Epithelial cell of proximal tubule (primary cell): ENCODE measurements around the gene GCSH. TPM values are rescaled to one million over a fixed set of nuclear protein-coding genes. Genes with fewer than 3 reads are reported as not detected.

Experiments
- DNase-seq: peaks from one replicate; pipeline ENCODE4 v3.0.0-alpha.2; 2011; ENCODE audit warnings: low read depth
- H3K4me3 ChIP-seq: 2 replicates; pipeline ENCODE4 v1.5.1; 2011; ENCODE audit warnings: low read depth, mild to moderate bottlenecking, low read length
- total RNA-seq: library from RNA; depleted of rRNA; stranded (reverse); fragments of >200 nt; gene quantifications from 2 replicates; pipeline ENCODE4 v1.2.3, GENCODE V29; 2015
- TF ChIP-seq, protein P1 (sequence below): conservative IDR thresholded peaks from 2 replicates; pipeline ENCODE4 v1.5.1; 2012; ENCODE audit warnings: low read depth, mild to moderate bottlenecking, low read length

Gene GCSH
- 38.7 and 49.1 TPM in 2 replicates for total RNA-seq

DNA sequence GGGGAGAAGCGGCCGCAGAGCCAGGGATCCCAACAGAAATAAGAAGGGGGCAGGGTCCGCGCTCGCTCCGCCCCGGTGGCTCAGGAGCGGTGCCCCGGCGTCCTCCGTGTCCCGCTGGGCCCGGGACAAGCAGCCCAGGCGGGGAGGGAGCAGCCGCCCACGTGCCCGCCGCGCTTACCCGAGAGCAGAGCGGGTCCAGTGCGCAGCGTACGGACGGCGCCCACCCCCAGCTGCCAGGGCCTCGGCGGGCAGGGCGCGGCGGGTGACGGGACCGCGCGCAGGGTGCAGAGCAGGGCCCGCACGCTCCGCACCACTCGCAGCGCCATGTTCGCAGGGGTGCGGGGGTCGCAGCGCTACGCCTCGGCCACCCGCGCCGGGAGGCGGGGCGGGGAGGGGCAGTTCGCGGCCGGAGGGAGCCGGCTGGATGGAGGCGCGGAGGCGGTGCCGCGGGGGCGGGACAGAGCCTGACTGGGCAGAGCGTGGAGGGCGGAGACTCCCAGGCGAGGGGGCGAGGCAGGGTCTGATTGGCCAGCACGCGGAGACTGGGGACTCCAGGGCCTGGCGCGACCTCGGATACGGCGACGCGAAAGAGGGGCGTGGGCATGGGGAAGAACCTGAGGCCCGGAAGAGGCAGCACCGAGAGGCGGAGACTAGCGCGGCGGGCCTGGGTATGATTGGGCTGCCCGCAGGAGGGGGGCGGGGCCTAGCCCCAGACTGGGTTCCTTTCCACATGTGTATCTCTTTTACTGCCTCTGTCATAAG, at the start of gene GCSH:
TSS of gene GCSH (minus strand) at position 443 of the 762 bp plus-strand sequence. CDS start at position 326, 117 bp downstream.
- TF ChIP-seq, protein P1, sequence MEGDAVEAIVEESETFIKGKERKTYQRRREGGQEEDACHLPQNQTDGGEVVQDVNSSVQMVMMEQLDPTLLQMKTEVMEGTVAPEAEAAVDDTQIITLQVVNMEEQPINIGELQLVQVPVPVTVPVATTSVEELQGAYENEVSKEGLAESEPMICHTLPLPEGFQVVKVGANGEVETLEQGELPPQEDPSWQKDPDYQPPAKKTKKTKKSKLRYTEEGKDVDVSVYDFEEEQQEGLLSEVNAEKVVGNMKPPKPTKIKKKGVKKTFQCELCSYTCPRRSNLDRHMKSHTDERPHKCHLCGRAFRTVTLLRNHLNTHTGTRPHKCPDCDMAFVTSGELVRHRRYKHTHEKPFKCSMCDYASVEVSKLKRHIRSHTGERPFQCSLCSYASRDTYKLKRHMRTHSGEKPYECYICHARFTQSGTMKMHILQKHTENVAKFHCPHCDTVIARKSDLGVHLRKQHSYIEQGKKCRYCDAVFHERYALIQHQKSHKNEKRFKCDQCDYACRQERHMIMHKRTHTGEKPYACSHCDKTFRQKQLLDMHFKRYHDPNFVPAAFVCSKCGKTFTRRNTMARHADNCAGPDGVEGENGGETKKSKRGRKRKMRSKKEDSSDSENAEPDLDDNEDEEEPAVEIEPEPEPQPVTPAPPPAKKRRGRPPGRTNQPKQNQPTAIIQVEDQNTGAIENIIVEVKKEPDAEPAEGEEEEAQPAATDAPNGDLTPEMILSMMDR: no peak

DNA sequence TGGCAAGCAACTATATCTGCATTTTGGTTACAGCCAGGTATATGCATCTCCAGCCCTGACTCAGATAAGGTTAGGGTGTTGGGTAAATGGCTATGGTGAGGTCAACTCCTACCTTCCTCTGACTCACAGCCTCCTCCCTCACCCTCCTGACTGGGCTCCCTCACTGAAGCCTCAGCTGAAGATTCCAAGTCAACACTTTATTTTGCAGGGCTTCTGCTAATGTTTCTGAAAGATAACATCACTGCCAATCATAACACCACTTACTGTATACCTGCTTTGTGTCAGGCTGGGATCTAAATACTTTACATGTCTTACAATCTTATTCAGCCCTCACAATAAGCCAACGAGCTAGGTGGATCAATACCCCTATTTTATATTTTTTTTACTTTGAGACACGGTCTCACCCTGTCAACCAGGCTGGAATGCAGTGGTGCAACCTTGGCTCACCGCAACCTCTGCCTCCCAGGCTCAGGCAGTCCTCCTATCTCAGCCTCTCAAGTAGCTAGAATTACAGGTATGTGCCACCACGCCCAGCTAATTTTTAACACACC, 47.8 kb upstream of the GCSH start:
- no peak for DNase-seq
- TF ChIP-seq, protein P1: no peak
- H3K4me3 ChIP-seq: no peak overlapping the region

More for the DNA sequence above, at the start of gene GCSH:
- peak; percentile 63 for DNase-seq
- peak within 1 kb of the TSS; percentile 84 for H3K4me3 ChIP-seq

DNA sequence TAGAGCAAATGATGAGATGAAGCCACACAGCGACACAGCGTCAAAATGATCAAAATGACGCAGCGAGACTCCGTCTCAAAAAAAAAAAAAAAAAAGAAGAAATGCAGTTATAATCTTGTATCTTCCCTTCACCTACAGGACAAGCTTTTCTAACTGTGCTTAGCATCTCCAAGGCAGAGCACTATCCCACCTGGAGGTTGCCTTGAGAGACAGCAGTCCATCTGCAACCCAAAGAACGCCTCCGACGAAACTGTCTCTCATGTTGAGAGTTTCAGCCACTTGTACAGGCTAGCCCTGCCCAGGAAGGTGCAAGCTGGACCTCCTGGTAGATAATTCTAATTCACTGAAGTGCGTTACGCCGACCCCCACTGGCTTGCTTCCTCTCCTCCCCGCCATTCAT, 46.7 kb upstream of the GCSH start:
- TF ChIP-seq, protein P1: no peak
- DNase-seq: no peak
- H3K4me3 ChIP-seq: no peak overlapping the region

DNA sequence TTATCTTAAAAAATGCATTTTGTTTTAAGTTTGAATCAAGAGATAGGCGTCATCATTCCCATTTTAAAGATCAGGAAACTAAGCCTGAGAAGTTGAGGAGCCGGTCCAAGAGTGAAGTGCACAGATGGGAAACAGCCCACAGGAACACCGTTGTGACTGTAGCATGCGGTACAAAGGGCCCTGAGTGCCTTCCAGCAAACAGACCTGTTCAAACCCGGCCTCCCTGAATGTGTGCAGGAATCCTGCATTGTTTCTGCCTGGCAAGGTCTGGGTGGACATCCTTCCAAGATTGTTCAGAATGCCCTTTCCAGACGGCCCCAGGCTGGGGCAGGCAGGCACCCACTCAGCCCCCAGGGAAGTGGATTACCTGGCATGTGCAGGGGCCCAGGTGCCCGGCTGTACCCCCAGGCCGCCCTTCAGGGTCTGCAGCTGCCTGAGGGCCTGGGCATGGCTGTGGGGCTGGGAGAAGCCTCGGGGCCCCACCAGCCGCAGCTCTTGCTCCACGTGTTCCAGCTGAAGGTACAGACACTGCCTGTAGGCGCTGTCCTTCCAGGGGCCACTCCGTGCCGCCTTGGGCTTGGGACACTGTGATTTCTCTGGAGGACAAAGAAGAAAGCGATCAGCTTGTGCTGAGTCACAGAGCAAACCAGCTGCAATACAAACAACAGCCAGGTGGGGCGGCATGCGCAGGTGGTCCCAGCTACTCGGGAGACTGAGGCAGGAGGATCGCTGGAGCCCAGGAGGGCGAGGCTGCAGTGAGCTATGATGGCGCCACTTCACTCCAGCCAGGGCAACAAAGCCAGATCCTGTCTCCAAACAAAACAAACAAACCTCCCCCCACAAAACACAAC, 45.0 kb upstream of the GCSH start:
- TF ChIP-seq, protein P1: peak; percentile 37
- no peak for DNase-seq
- no peak overlapping the region for H3K4me3 ChIP-seq

DNA sequence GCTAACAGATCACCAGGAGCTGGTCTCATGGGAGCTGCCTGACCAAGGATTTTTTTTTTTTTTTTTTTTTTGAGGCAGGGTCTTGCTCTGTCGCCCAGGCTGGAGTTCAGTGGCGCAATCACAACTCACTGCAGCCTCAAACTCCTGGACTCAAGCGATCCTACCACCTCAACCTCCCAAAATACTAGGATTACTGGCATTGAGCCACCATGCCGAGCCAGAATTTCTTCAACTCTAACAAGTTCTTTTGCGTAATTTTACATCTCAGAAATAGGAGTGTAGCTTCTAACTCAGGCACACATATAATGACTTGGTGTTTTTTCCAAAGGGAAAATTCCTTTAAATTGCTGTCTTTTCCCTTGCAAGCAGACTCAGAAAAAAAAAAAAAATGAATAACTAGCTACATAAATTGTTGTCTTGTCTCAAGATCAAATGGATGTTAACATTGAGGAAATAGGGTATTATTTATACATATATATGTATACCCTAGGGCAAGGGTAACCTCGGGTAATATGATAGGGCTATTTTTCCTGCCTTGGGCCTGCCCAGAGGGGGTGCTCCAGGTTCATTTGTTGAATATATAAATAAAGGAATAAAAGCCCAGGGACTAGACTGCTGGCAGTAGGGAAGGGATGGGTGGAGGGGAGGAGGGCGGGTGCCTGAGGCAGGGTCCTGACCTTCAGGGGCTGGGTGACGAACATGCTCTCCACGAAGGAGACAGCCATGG, 42.8 kb upstream of the GCSH start:
- no peak for DNase-seq
- TF ChIP-seq, protein P1: no peak
- no peak overlapping the region for H3K4me3 ChIP-seq

DNA sequence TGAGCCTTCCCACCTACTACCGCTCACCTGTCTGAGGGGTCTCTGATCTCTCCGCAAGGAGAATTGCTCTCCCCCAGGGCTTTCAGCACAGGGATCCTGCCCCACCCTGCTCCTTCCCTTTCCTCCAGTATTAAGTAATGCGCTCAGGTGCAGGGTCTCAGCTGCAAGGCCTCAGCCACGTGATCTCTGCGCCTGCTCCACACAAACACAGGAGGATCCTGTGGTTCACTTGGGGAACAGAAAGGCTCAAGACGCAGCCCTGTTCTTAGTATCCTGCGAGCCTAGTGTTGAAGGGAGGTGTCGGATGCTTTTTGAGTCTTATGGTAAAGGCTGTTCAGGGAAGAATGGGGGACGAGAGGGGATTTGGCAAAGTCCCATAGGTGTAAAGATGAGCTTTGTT, 41.6 kb upstream of the GCSH start:
- TF ChIP-seq, protein P1: no peak
- DNase-seq: no peak
- H3K4me3 ChIP-seq: no peak overlapping the region
